Activated T-helper 17 cell treated with anti-CD3 and anti-CD28 coated beads, Interleukin-2, amount 50 U/mL, for 72 hours (primary cell): ENCODE measurements around the gene GDNF. TPM values are rescaled to one million over a fixed set of nuclear protein-coding genes. Genes with fewer than 3 reads are reported as not detected.
"Not testable (repeated sequence)": the region's sequence is repeated elsewhere in the genome, so short reads cannot be mapped to it uniquely, and the experiment has no call there.

Source experiments
- ATAC-seq: fragments of 150-1000 bp; cut with Tn5 transposase; replicated peaks from 2 replicates; pipeline ENCODE4 v1.10.0; 2021; ENCODE audit warnings: mild to moderate bottlenecking, moderate library complexity
- H3K27ac Mint-ChIP-seq: one replicate; pipeline ENCODE4 v1.8.0; 2022; ENCODE audit warnings: mixed read lengths
- H3K27me3 Mint-ChIP-seq: one replicate; pipeline ENCODE4 v1.8.0; 2022; ENCODE audit warnings: mixed read lengths
- H3K36me3 Mint-ChIP-seq: one replicate; pipeline ENCODE4 v1.8.0; 2022; ENCODE audit warnings: low read depth, mild to moderate bottlenecking, mixed read lengths
- H3K4me1 Mint-ChIP-seq: one replicate; pipeline ENCODE4 v1.8.0; 2022; ENCODE audit warnings: mixed read lengths
- H3K4me3 Mint-ChIP-seq: one replicate; pipeline ENCODE4 v1.8.0; 2022; ENCODE audit warnings: mild to moderate bottlenecking, mixed read lengths
- H3K9me3 Mint-ChIP-seq: one replicate; pipeline ENCODE4 v1.8.0; 2022; ENCODE audit warnings: mixed read lengths
- total RNA-seq, 2 donors: library from RNA; stranded (reverse); gene quantifications; one replicate each; pipeline ENCODE4 v1.2.3, GENCODE V29; 2022

The GDNF gene
- total RNA-seq, 2 donors from 2014 or later = not detected

DNA sequence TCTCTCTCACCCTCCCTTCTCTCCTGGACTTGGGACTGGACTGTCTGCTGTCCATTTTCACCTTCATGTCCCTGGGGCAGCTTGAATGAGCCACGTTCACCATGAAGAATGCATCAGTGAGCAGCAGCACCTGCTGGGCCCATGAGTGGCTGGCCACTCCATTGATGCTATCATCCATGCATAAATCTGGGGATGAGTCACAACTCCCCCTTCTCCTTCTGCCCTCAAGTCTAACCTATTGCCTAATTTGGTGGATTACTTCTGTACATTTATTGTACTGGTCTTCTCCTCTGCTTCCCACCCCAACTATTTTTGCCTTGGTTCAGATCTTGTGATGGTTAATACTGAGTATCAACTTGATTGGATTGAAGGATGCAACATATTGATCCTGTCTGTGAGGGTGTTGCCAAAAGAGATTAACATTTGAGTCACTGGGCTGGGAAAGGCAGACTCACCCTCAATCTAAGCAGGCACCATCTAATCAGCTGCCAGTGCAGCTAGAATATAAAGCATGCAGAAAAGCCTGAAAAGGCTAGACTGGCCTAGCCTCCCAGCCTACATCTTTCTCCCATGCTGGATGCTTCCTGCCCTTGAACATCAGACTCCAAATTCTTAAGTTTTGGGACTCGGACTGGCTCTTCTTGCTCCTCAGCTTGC lies 46.7 kb downstream of the GDNF start:
- peaks cover 11% of the 10 kb centered on the region for H3K27me3 Mint-ChIP-seq
- H3K9me3 Mint-ChIP-seq = peaks cover 16% of the 10 kb centered on the region
- no peaks in the 10 kb centered on the region for H3K36me3 Mint-ChIP-seq
- no peak overlapping the region for H3K4me3 Mint-ChIP-seq
- no peaks in the 10 kb centered on the region for H3K4me1 Mint-ChIP-seq
- H3K27ac Mint-ChIP-seq = no peak overlapping the region
- ATAC-seq = no peak

DNA sequence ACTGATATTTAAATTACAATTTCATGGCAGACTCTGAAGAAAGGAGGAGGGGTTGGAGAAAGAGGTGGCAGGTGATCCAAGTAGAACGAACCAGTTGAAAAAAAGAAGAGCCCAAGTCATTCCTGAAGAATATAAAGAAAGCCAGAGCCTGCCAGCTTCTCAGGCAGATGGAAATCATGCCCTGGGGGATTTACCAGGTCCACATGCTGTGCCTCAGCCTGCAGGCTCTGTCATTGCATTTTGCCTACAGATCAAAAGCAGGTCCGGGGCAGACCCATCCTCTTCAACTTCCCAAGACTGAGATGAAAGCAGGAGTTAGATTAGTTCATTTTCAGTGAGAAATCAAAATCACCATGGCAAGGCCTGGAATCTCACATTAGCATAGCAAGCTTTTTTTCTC lies 48.5 kb downstream of the GDNF start:
- no peak for ATAC-seq
- Mint-ChIP-seq H3K27ac (no peak overlapping the region), H3K9me3 (peaks cover 16% of the 10 kb centered on the region), H3K36me3 (no peaks in the 10 kb centered on the region), H3K4me3 (no peak overlapping the region), H3K27me3 (peaks cover 11% of the 10 kb centered on the region), H3K4me1 (no peaks in the 10 kb centered on the region)

- Mint-ChIP-seq H3K4me3 (no peak overlapping the region), H3K27me3 (peaks cover 14% of the 10 kb centered on the region), H3K27ac (no peak overlapping the region), H3K9me3 (peaks cover 18% of the 10 kb centered on the region), H3K4me1 (no peaks in the 10 kb centered on the region), H3K36me3 (no peaks in the 10 kb centered on the region)
- ATAC-seq = no peak
Observed at GRCh38 chr5:37789991-37790390, 49.9 kb downstream of the GDNF start.

DNA sequence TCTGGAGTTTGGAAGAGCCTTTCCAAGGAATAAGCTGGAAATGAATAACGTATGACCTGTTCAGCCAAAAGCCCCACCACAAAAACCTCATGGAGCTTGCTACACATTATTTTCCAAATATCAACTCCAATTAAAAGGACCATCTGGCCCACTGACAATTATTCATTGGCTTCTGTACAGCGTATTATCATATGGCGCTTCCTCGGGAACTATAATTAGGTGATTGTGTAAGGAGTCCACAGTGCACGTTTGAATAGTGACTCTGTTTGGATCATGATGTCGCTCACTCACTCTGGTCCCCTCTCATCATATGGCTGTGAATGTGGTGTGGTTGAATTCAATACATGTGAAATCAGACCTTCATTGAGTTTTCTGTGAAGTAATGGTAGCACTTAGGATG lies 52.1 kb downstream of the GDNF start:
- no peak overlapping the region for H3K4me3 Mint-ChIP-seq
- no peaks in the 10 kb centered on the region for H3K4me1 Mint-ChIP-seq
- no peak overlapping the region for H3K27ac Mint-ChIP-seq
- no peaks in the 10 kb centered on the region for H3K36me3 Mint-ChIP-seq
- peaks cover 9% of the 10 kb centered on the region for H3K9me3 Mint-ChIP-seq
- peaks cover 20% of the 10 kb centered on the region for H3K27me3 Mint-ChIP-seq
- ATAC-seq = no peak

DNA sequence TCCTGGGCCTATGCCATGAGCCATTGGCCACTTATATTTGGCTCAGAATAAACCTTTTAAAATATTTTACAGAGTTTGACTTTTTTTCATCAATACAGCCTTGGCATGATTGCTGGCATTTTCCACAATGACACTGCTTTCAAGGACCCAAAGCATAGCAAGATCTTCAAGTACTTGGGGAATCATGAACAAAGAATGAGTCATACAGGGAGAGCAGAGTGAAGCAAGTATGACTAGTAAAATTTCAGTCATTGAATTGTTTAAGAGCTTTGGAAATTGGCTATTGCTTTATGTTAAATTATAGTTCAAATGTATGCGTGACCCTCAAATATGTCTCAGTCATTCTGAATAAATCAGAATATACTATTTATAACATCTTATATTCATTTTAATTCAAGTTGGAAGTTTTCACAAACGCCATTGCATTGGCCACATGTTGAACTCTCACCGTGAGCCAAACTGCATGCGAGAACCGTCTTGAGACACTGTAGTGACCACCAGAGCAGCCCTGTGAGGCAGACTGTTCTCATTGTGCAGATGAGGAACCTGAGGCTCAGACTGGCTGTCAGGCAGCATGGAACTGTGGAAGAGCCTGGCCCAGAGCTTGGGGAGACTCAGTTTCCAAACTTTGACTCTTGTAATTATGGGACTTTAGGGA lies 52.9 kb downstream of the GDNF start:
- Mint-ChIP-seq H3K27me3 (peaks cover 20% of the 10 kb centered on the region), H3K4me1 (no peaks in the 10 kb centered on the region), H3K9me3 (peaks cover 9% of the 10 kb centered on the region), H3K27ac (no peak overlapping the region), H3K36me3 (no peaks in the 10 kb centered on the region), H3K4me3 (no peak overlapping the region)
- no peak for ATAC-seq

- peaks cover 20% of the 10 kb centered on the region for H3K27me3 Mint-ChIP-seq
- no peak for ATAC-seq
- H3K36me3 Mint-ChIP-seq = no peaks in the 10 kb centered on the region
- no peak overlapping the region for H3K4me3 Mint-ChIP-seq
- no peak overlapping the region for H3K27ac Mint-ChIP-seq
- no peaks in the 10 kb centered on the region for H3K4me1 Mint-ChIP-seq
- peaks cover 4% of the 10 kb centered on the region for H3K9me3 Mint-ChIP-seq
Observed at GRCh38 chr5:37786416-37786815, 53.4 kb downstream of the GDNF start.

GRCh38 chr5:37781409-37781808 lies 58.4 kb downstream of the GDNF start:
- H3K27me3 Mint-ChIP-seq, H3K27ac Mint-ChIP-seq, H3K4me3 Mint-ChIP-seq, H3K9me3 Mint-ChIP-seq, H3K36me3 Mint-ChIP-seq, ATAC-seq, H3K4me1 Mint-ChIP-seq: not testable (repeated sequence)

DNA sequence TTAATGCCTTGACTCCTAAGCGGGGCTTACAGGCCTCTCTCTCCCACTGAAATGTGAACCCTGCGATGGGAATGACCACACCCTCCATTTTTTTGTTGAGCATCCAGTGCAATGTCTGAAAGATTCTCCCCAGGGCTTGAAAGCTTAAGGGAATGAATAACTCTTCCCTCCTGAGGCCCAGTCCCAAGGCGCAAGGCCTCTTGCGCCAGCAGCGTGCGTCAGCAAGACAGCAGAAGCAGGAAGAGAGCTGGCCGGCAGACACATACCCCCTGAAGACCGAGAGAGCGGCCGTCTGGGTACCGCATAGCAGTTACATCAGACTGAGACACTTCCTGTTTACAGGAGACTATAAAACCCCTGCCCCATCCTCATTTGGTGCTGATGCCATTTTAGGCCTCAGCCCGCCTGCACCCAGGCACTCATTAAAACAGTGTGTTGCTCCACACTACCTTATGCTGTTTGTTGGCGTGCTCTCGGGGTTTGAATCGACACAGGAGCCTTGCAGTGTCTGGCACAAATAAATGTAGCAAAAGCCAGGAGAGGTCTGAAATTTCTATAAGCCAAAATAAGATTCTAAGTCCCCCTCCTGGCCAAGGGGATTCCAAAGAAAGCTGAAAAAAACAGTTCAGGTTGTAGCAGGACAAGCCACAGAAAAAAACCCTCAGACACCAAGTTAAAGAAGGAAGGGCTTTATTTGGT lies 62.3 kb downstream of the GDNF start:
- Mint-ChIP-seq H3K9me3 (peaks cover 5% of the 10 kb centered on the region), H3K4me1 (no peaks in the 10 kb centered on the region), H3K27ac (no peak overlapping the region), H3K27me3 (no peaks in the 10 kb centered on the region), H3K36me3 (no peaks in the 10 kb centered on the region), H3K4me3 (no peak overlapping the region)
- ATAC-seq = no peak

DNA sequence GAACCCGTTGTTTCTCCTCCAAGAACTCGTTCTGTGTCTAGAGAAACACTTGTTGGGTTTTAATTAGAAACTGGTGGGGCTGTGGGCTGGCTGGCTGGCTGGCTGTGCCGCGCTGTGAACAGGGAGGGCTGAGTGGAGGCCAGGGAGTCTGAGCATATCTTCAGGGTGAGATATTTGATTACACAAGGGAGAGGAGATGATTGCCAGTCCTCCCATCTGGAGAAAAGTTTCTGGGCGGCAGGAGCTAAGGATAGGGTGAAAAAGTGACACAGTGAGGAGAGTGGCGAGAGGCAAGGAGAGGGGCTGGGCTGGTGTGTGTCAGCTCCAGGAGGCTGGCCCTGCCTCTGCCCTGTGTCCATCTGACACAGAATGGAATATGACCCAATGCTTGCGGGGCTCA lies 63.0 kb downstream of the GDNF start:
- H3K4me3 Mint-ChIP-seq = no peak overlapping the region
- H3K36me3 Mint-ChIP-seq = no peaks in the 10 kb centered on the region
- ATAC-seq = no peak
- H3K4me1 Mint-ChIP-seq = no peaks in the 10 kb centered on the region
- H3K27me3 Mint-ChIP-seq = no peaks in the 10 kb centered on the region
- no peak overlapping the region for H3K27ac Mint-ChIP-seq
- peaks cover 5% of the 10 kb centered on the region for H3K9me3 Mint-ChIP-seq

DNA sequence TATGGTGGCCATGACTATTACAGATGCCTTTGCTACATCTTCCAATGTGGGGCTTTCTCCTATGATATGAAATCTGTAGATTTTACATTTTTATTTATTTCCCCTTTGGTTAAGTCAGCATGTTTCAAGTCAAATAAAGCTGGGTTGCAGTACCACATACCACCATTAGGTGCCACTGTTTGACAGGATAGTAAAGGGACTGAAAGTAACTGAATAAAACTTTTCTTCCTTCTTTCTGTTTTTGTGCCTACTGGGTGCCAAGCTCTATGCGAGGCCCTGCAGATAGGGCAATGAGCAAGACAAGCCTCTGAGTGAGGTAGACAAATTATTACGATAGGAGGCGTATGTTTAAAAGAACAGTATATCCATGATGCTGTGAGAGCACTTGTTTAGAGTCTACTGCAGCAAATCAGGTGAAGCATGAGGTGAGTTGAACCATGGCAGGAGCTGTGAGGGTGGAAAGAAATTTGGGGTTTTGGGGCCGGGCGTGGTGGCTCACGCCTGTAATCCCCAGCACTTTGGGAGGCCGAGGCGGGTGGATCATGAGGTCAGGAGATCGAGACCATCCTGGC lies 64.8 kb downstream of the GDNF start:
- H3K27me3 Mint-ChIP-seq = peaks cover under 1% of the 10 kb centered on the region
- H3K36me3 Mint-ChIP-seq = no peaks in the 10 kb centered on the region
- no peak overlapping the region for H3K27ac Mint-ChIP-seq
- no peaks in the 10 kb centered on the region for H3K4me1 Mint-ChIP-seq
- no peak overlapping the region for H3K4me3 Mint-ChIP-seq
- ATAC-seq = no peak
- H3K9me3 Mint-ChIP-seq = peaks cover 5% of the 10 kb centered on the region

GRCh38 chr5:37773809-37774208 lies 66.0 kb downstream of the GDNF start:
- Mint-ChIP-seq H3K4me3 (no peak overlapping the region), H3K27ac (no peak overlapping the region), H3K4me1 (no peaks in the 10 kb centered on the region), H3K9me3 (peaks cover 5% of the 10 kb centered on the region), H3K27me3 (peaks cover 8% of the 10 kb centered on the region), H3K36me3 (no peaks in the 10 kb centered on the region)
- ATAC-seq = no peak

DNA sequence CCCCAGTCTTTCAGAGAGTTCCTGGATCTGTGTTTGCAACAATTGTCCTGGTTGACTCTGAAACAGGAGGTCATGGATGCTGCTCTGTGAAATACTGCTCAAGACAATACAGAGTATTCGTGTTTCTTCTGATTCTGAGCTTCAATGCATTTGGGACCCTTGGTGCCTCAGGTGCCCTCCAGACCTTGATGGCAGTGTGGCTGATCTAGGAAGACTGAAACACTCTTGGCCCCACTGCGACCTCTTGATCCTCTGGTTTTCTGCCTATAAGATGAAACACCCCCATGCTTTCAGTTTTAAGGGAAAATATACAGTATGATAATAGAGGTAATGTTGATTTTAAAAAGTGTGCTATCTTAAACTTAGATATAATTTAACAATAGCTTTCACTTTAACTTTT lies 67.6 kb downstream of the GDNF start:
- Mint-ChIP-seq H3K36me3 (no peaks in the 10 kb centered on the region), H3K4me1 (no peaks in the 10 kb centered on the region), H3K27ac (no peak overlapping the region), H3K27me3 (peaks cover 8% of the 10 kb centered on the region), H3K4me3 (no peak overlapping the region), H3K9me3 (peaks cover 5% of the 10 kb centered on the region)
- no peak for ATAC-seq

- Mint-ChIP-seq H3K4me1 (no peaks in the 10 kb centered on the region), H3K27me3 (peaks cover 8% of the 10 kb centered on the region), H3K9me3 (peaks cover 5% of the 10 kb centered on the region), H3K27ac (no peak overlapping the region), H3K36me3 (no peaks in the 10 kb centered on the region), H3K4me3 (no peak overlapping the region)
- no peak for ATAC-seq
Observed at GRCh38 chr5:37771731-37772130, 68.1 kb downstream of the GDNF start.

GRCh38 chr5:37771203-37771611 lies 68.6 kb downstream of the GDNF start:
- H3K4me3 Mint-ChIP-seq = no peak overlapping the region
- peaks cover 5% of the 10 kb centered on the region for H3K9me3 Mint-ChIP-seq
- no peaks in the 10 kb centered on the region for H3K36me3 Mint-ChIP-seq
- no peak for ATAC-seq
- no peak overlapping the region for H3K27ac Mint-ChIP-seq
- H3K27me3 Mint-ChIP-seq = peaks cover 8% of the 10 kb centered on the region
- no peaks in the 10 kb centered on the region for H3K4me1 Mint-ChIP-seq

DNA sequence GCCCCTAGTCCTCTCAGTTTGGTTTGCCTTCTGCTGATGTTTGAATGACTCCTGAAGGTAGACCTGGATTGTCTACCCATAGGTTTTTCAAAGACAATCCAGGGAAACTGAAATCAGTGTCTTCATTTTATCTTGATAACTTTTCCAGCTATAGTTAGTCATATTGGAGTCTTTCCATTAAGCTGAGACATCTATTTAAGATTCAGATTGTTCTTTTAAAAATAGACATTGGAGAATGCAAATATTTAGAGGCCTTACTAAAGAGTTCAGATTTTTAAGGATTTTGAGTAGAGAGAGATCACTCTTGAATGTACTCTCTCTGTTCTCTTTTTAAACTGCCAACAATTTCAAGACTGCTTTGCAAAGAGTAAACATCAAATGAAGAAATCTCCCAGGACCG lies 69.1 kb downstream of the GDNF start:
- Mint-ChIP-seq H3K27ac (no peak overlapping the region), H3K4me1 (no peaks in the 10 kb centered on the region), H3K9me3 (peaks cover 5% of the 10 kb centered on the region), H3K4me3 (no peak overlapping the region), H3K27me3 (peaks cover 8% of the 10 kb centered on the region), H3K36me3 (no peaks in the 10 kb centered on the region)
- no peak for ATAC-seq
